ENCODE results near the gene PSMA5.

PSMA5 gene

GRCh38 chr1:109397581-109398342, 28.5 kb downstream of the PSMA5 start, which contains the start of gene SORT1 (continued):
- TF ChIP-seq ZNF510 (tag by site-specific recombination; IDR thresholded peaks at IDR 0.05; ENCODE audit: insufficient replicate concordance) (no peak), ZNF670 (tag by site-specific recombination; IDR thresholded peaks at IDR 0.05; ENCODE audit: low read depth) (no peak), ZNF837 (tag by site-specific recombination; IDR thresholded peaks at IDR 0.05) (no peak), ZBTB1 (tag by site-specific recombination; IDR thresholded peaks at IDR 0.05) (no peak), GFI1B (tag by site-specific recombination; IDR thresholded peaks at IDR 0.05) (no peak), ZNF2 (tag by site-specific recombination; IDR thresholded peaks at IDR 0.05) (no peak), ZNF585B (tag by site-specific recombination; IDR thresholded peaks at IDR 0.05) (no peak), KLF16 (tag by site-specific recombination; IDR thresholded peaks at IDR 0.05) (no peak; the same call in 1 of the 2 replicates), ZNF157 (tag by site-specific recombination; IDR thresholded peaks at IDR 0.05) (no peak), ZNF654 (tag by site-specific recombination; IDR thresholded peaks at IDR 0.05; ENCODE audit: low read depth) (no peak), ZBTB17 (tag by site-specific recombination; IDR thresholded peaks at IDR 0.05) (peak; percentile 57; the same call in 1 of the 2 replicates), ZNF426 (tag by site-specific recombination; IDR thresholded peaks at IDR 0.05) (no peak), GLIS2 (tag by site-specific recombination; IDR thresholded peaks at IDR 0.05) (peak; percentile 79), ZNF311 (tag by site-specific recombination; IDR thresholded peaks at IDR 0.05; ENCODE audit: borderline replicate concordance) (no peak), ZNF169 (tag by site-specific recombination; IDR thresholded peaks at IDR 0.05) (no peak), KLF9 (tag by site-specific recombination; IDR thresholded peaks at IDR 0.05; ENCODE audit: low read depth) (peak; percentile 69), WT1 (tag by site-specific recombination; IDR thresholded peaks at IDR 0.05) (0 out of 2 replicates have a peak, but pooled peaks have one; percentile 23), ZNF843 (tag by site-specific recombination; IDR thresholded peaks at IDR 0.05) (no peak), ZFP3 (tag by site-specific recombination; IDR thresholded peaks at IDR 0.05; ENCODE audit: low read depth) (peak; percentile 89), YY1 (tag by site-specific recombination; IDR thresholded peaks at IDR 0.05) (peak; percentile 40; the same call in 1 of the 2 replicates), PRDM10 (tag by site-specific recombination; IDR thresholded peaks at IDR 0.05) (no peak), ZNF292 (tag by site-specific recombination; IDR thresholded peaks at IDR 0.05; ENCODE audit: borderline replicate concordance, low read depth) (no peak), SP7 (tag by site-specific recombination; IDR thresholded peaks at IDR 0.05) (0 out of 2 replicates have a peak, but pooled peaks have one; percentile 25), ZNF626 (tag by site-specific recombination; IDR thresholded peaks at IDR 0.05) (no peak), ZNF112 (tag by site-specific recombination; IDR thresholded peaks at IDR 0.05) (no peak), ZNF19 (tag by site-specific recombination; IDR thresholded peaks at IDR 0.05; ENCODE audit: low read depth) (no peak), ZNF211 (tag by site-specific recombination; IDR thresholded peaks at IDR 0.05; ENCODE audit: low read depth) (no peak), ZNF155 (tag by site-specific recombination; IDR thresholded peaks at IDR 0.05) (no peak), ZSCAN4 (tag by site-specific recombination; IDR thresholded peaks at IDR 0.05) (no peak), KLF8 (tag by site-specific recombination; IDR thresholded peaks at IDR 0.05) (peak; percentile 63), ZNF121 (tag by site-specific recombination; IDR thresholded peaks at IDR 0.05) (no peak)
- TF ChIP-seq, protein P1, sequence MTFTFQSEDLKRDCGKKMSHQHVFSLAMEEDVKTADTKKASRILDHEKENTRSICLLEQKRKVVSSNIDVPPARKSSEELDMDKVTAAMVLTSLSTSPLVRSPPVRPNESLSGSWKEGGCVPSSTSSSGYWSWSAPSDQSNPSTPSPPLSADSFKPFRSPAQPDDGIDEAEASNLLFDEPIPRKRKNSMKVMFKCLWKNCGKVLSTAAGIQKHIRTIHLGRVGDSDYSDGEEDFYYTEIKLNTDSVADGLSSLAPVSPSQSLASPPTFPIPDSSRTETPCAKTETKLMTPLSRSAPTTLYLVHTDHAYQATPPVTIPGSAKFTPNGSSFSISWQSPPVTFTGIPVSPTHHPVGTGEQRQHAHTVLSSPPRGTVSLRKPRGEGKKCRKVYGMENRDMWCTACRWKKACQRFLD (tag by site-specific recombination; IDR thresholded peaks at IDR 0.05), result no peak
- TF ChIP-seq, protein P2, sequence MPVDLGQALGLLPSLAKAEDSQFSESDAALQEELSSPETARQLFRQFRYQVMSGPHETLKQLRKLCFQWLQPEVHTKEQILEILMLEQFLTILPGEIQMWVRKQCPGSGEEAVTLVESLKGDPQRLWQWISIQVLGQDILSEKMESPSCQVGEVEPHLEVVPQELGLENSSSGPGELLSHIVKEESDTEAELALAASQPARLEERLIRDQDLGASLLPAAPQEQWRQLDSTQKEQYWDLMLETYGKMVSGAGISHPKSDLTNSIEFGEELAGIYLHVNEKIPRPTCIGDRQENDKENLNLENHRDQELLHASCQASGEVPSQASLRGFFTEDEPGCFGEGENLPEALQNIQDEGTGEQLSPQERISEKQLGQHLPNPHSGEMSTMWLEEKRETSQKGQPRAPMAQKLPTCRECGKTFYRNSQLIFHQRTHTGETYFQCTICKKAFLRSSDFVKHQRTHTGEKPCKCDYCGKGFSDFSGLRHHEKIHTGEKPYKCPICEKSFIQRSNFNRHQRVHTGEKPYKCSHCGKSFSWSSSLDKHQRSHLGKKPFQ (tag by site-specific recombination; IDR thresholded peaks at IDR 0.05), result no peak

Data from HEK293 (cell line).